Measurements from ENCODE around the gene THOC6.
A peak's percentile ranks its signal among the peaks of the same experiment; 100 is the strongest.

Gene THOC6

DNA sequence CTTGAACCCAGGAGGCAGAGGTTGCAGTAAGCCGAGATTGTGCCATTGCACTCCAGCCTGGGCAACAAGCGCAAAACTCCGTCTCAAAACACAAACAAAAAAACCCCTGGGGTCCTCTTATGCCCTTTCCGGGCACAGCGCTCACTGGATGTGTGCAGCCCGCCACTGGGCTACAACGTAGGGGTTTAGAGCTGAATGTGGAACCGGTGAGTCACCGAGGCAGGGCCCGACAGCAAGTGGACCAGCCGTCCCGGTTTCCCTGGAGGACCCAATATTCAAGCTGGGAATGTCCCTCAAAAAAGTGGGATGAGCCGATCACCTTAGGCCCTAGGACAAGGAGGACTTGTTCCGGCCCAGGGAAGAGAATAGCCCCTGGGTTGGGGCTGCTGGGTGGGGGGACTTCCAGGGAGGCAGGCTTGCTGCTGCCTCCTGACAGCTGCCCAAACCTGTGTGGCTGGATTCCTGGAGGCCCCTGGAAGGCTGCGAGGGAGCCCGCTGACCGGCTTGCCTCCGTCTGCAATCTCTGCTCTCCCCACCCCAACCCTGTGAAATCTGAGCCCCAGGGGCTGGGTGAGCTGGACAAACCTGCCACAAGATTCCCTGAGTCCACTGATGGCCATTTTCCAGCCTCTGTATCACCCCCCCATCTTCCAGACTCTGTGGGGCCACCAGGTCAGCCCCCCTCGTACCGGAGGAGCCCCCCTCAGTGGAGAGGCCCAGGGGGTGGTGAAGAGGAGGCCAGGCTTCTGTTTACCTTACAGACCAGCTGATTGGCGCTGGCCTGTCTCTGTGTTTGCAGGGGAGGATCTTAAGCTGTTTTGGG is 14.1 kb upstream of the THOC6 start:
- TF ChIP-seq, protein P1, sequence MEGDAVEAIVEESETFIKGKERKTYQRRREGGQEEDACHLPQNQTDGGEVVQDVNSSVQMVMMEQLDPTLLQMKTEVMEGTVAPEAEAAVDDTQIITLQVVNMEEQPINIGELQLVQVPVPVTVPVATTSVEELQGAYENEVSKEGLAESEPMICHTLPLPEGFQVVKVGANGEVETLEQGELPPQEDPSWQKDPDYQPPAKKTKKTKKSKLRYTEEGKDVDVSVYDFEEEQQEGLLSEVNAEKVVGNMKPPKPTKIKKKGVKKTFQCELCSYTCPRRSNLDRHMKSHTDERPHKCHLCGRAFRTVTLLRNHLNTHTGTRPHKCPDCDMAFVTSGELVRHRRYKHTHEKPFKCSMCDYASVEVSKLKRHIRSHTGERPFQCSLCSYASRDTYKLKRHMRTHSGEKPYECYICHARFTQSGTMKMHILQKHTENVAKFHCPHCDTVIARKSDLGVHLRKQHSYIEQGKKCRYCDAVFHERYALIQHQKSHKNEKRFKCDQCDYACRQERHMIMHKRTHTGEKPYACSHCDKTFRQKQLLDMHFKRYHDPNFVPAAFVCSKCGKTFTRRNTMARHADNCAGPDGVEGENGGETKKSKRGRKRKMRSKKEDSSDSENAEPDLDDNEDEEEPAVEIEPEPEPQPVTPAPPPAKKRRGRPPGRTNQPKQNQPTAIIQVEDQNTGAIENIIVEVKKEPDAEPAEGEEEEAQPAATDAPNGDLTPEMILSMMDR (conservative IDR thresholded peaks at IDR 0.05; ENCODE audit: low read depth, low read length), result no peak
- DNase-seq (ENCODE audit: low read depth), result no peak
- no peak overlapping the region for H3K4me3 ChIP-seq (ENCODE audit: low read length)

DNA sequence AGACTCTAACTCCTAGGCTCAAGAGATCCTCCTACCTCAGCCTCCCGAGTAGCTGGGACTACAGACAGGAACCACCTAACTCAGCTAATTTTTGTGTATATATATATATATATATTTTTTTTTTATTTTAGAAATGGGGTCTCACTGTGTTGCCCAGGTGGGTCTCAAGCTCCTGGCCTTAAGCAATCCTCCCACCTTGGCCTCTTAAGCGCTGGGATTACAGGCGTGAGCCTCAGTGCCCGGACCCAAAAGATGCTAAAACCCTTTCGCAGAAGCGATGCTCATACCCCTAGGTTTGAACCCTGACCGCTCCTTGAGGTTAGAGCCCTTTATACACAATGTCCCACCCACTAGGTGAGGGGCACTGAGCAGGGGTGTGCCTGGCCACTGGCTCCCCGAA is 13.3 kb upstream of the THOC6 start:
- TF ChIP-seq, protein P1 (conservative IDR thresholded peaks at IDR 0.05; ENCODE audit: low read depth, low read length), result no peak
- H3K4me3 ChIP-seq (ENCODE audit: low read length), result no peak overlapping the region
- DNase-seq (ENCODE audit: low read depth), result no peak

DNA sequence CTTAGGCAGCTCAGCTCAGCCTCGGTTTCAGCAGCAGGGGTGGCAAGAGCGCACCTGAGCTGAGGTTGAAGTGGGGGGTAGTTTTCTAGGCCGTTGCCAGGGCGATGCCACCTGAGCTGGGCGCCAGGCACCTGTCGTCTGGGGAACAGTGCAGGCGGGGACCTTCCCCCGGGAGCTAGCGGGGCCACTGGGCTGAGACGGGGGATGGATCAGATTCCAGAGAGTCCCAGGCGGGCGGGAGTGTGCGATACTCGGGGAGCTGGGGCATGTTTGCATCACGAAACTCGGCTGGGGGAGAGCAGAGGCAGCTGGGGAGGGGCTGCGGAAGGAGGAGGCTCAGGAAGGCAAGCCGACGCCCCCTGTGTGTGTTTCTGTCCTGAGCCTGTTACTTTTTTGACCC is 11.6 kb upstream of the THOC6 start:
- TF ChIP-seq, protein P1 (conservative IDR thresholded peaks at IDR 0.05; ENCODE audit: low read depth, low read length), result no peak
- no peak for DNase-seq (ENCODE audit: low read depth)
- H3K4me3 ChIP-seq (ENCODE audit: low read length), result peak overlapping the region; percentile 3

DNA sequence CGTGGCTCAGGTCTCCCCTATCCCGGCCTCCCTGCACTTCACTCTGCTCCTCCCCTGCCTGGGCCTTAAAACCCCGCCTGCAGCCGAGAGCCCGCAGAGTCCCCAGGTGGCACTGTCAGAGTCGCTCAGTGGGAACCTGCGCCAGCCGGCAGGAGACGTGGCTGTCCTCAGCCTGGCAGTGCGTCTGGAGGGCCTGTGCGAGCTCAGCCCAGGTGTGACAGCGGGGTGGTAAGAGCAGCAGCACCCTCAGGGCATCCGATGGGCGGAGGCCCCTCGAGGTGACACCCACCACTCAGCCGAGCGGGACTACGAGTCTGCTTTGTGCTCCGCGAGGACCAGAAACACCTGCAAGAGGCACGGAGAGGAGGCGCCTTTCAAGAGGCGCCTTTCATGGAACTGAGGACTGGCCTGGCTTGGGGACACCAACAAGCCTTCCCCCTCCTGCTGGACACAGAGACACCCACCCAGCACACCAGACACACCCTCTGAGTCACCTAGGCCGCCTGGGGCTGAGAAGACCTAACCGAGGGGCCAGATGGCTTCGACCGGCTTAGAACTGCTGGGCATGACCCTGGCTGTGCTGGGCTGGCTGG is 10.9 kb upstream of the THOC6 start, which contains the start of gene CLDN9:
TSS of gene CLDN9 (plus strand) at position 96 of the 593 bp plus-strand sequence. CDS start at position 536, 440 bp downstream.
- H3K4me3 ChIP-seq (ENCODE audit: low read length), result peak within 1 kb of the TSS; percentile 3
- TF ChIP-seq, protein P1 (conservative IDR thresholded peaks at IDR 0.05; ENCODE audit: low read depth, low read length), result no peak
- DNase-seq (ENCODE audit: low read depth), result no peak

DNA sequence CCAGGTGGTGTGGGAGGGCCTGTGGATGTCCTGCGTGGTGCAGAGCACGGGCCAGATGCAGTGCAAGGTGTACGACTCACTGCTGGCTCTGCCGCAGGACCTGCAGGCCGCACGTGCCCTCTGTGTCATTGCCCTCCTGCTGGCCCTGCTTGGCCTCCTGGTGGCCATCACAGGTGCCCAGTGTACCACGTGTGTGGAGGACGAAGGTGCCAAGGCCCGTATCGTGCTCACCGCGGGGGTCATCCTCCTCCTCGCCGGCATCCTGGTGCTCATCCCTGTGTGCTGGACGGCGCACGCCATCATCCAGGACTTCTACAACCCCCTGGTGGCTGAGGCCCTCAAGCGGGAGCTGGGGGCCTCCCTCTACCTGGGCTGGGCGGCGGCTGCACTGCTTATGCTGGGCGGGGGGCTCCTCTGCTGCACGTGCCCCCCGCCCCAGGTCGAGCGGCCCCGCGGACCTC is 10.3 kb upstream of the THOC6 start:
- H3K4me3 ChIP-seq (ENCODE audit: low read length), result no peak overlapping the region
- TF ChIP-seq, protein P1 (conservative IDR thresholded peaks at IDR 0.05; ENCODE audit: low read depth, low read length), result no peak
- DNase-seq (ENCODE audit: low read depth), result no peak

DNA sequence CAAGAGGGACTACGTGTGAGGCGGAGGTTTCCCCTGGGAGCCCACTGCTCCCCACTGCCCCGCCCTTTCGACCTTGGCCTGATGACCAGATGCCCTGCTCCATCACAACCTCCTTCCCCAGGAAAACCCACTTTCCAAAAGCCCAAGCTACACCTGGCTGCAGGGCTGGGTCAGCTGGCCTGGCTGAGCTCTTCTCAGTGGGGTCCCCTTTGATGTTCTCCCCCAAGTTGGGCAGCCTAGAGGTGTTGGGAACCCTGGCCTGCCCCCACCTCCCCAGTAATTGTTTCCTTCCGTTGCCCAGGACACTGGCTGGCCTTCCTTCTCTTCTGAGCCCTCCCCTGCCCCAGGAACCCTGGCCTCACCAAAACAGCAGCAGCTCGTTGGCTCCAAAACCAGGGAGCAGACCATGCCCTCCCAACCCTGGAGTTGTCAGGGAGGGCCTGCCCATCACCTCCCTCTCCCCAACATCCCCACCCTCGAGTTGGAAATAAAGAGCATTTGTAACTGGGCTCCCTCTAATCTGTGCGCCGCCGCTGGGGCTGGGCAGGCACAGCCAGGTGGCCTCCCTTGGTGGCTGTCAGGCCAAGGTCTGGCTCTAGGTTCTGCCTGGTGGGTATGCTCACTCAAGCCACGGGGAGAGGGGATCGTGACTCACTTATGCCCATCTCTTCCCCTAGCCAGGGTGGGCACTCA is 9.7 kb upstream of the THOC6 start:
- DNase-seq (ENCODE audit: low read depth), result no peak
- TF ChIP-seq, protein P1 (conservative IDR thresholded peaks at IDR 0.05; ENCODE audit: low read depth, low read length), result no peak
- H3K4me3 ChIP-seq (ENCODE audit: low read length), result no peak overlapping the region
